Kidney (tissue), 22 donors: ENCODE measurements around the gene GRB14. TPM values are rescaled to one million over a fixed set of nuclear protein-coding genes. Genes with fewer than 3 reads are reported as not detected.
A peak's percentile ranks its signal among the peaks of the same experiment; 100 is the strongest.

Experiments used
- DNase-seq, 5 donors: peaks; one replicate each; pipeline ENCODE4 v3.0.0-alpha.2; 2013 to 2020
- FAIRE-seq: peaks from 2 replicates; lab custom pipeline; 2012; peaks lifted over from hg19 to GRCh38; lab: Jason Lieb, UNC
- H3K27ac ChIP-seq, 2 donors: one replicate each; pipeline ENCODE4 v1.7.0; 2013; ENCODE audit warnings: low read depth in 2 of 2, low read length in 2 of 2, inconsistent platforms in 1 of 2
- H3K27me3 ChIP-seq: one replicate; pipeline ENCODE4 v1.7.1; 2013; ENCODE audit warnings: low read length, inconsistent platforms; ENCODE audit not compliant: control insufficient read depth, insufficient read depth
- H3K36me3 ChIP-seq, 3 donors: one replicate each; pipeline versions ENCODE4 v1.7.0 to v1.7.1; 2013; ENCODE audit warnings: low read length in 3 of 3, control low read depth in 1 of 3, inconsistent platforms in 1 of 3; ENCODE audit not compliant: insufficient read depth in 3 of 3, control insufficient read depth in 2 of 3
- H3K4me1 ChIP-seq, 3 donors: one replicate each; pipeline versions ENCODE4 v1.7.0 to v1.7.1; 2013; ENCODE audit warnings: low read length in 3 of 3, inconsistent platforms in 1 of 3, low read depth in 1 of 3; ENCODE audit not compliant: control insufficient read depth in 2 of 3, insufficient read depth in 2 of 3
- H3K4me3 ChIP-seq, 3 donors: one replicate each; pipeline versions ENCODE4 v1.7.0 to v1.8.1; 2013; ENCODE audit warnings: low read length in 3 of 3, control low read depth in 1 of 3, inconsistent platforms in 1 of 3
- H3K9ac ChIP-seq, 3 donors: one replicate each; pipeline versions ENCODE4 v1.7.0 to v1.7.1; 2013; ENCODE audit warnings: low read length in 3 of 3, control low read depth in 1 of 3, inconsistent platforms in 1 of 3
- H3K9me3 ChIP-seq, 3 donors: one replicate each; pipeline versions ENCODE4 v1.7.0 to v1.7.1; 2013; ENCODE audit warnings: low read length in 3 of 3, control low read depth in 1 of 3, inconsistent platforms in 1 of 3; ENCODE audit not compliant: control insufficient read depth in 2 of 3, insufficient read depth in 1 of 3
- CTCF ChIP-seq: IDR thresholded peaks from 3 replicates; pipeline ENCODE4 v1.5.1; 2012; ENCODE audit warnings: mild to moderate bottlenecking, moderate library complexity, borderline replicate concordance; ENCODE audit not compliant: insufficient read depth; ENCODE audit errors: extremely low read depth
- intact Hi-C: fragments of 100-400 bp; cut with DNase I; formaldehyde crosslinking; loops from one replicate; pipeline ENCODE4 v1.11.1; 2022
- long read RNA-seq, 10 donors: library from polyadenylated mRNA in 1 of 10; unstranded in 1 of 10; transcript quantifications; one replicate each; pipeline ENCODE4 v2.0.0 and lab custom pipeline, GENCODE V29; 2021 to 2026
- polyA plus RNA-seq: library from polyadenylated mRNA; stranded (reverse); fragments of 350-450 nt; fragmentation: Illumina TruSeq; extraction: RNeasy Lipid Tissue Mini Kit (QIAGEN cat#74804); gene quantifications from one replicate; pipeline ENCODE4 v1.2.3, GENCODE V29; 2014; ENCODE audit warnings: low read depth, low replicate concordance; ENCODE audit not compliant: insufficient read depth
- total RNA-seq: library from RNA; stranded (reverse); fragmentation: NEBNext Ultra II Directional; extraction: Animal tissue kit (Norgen Biotek cat#: 25700); gene quantifications from one replicate; pipeline ENCODE4 v1.2.1, GENCODE V29; 2021
- donor health status: control.
- donor health status: control.
- donor health status: control.
- donor health status: control.
- donor health status: control.
- donor health status: DM: yes; HTN: yes; CAD: no.
- donor health status: Normal renal cell carcinoma (clear cell type).

The GRB14 gene
- total RNA-seq (41.7 TPM), polyA plus RNA-seq (71.3 TPM)
- long read RNA-seq, donor 1, partial matches to known transcripts: 0 of 1 reads
- long read RNA-seq, donor 1, other reads (novel, unspliced or antisense): 0 of 1 reads
- long read RNA-seq, donor 2, partial matches to known transcripts: 14 of 15 reads
- long read RNA-seq, donor 2, other reads (novel, unspliced or antisense): 0 of 15 reads
- long read RNA-seq, donor 3, partial matches to known transcripts: 9 of 11 reads
- long read RNA-seq, donor 3, other reads (novel, unspliced or antisense): 0 of 11 reads
- long read RNA-seq, donor 4, partial matches to known transcripts: 14 of 19 reads
- long read RNA-seq, donor 4, other reads (novel, unspliced or antisense): 0 of 19 reads
- long read RNA-seq, donor 5: 0 reads
- long read RNA-seq, donor 6, partial matches to known transcripts: 0 of 1 reads
- long read RNA-seq, donor 6, other reads (novel, unspliced or antisense): 0 of 1 reads
- long read RNA-seq, donor 7, transcript GRB14-201 (14 exons, 2,382 nt): major isoform, 10 of 48 reads
- long read RNA-seq, donor 7, partial matches to known transcripts: 14 of 48 reads
- long read RNA-seq, donor 7, other reads (novel, unspliced or antisense): 23 of 48 reads
- long read RNA-seq, donor 8, partial matches to known transcripts: 12 of 15 reads
- long read RNA-seq, donor 8, other reads (novel, unspliced or antisense): 0 of 15 reads
- long read RNA-seq, donor 9, partial matches to known transcripts: 0 of 2 reads
- long read RNA-seq, donor 9, other reads (novel, unspliced or antisense): 0 of 2 reads
- long read RNA-seq, donor 10, partial matches to known transcripts: 11 of 14 reads
- long read RNA-seq, donor 10, other reads (novel, unspliced or antisense): 0 of 14 reads

- intact Hi-C loops: no loop called here
- DNase-seq (peak; percentile 80 to 96 (median 88)), FAIRE-seq (no peak)
- peak; percentile 2 for TF ChIP-seq CTCF
- H3K36me3 ChIP-seq: no peaks in the 10 kb centered on the region
- H3K27ac ChIP-seq: peak within 1 kb of the TSS in 1 of 2 donors; percentile 52
- no peaks in the 10 kb centered on the region for H3K4me1 ChIP-seq
- no peaks in the 10 kb centered on the region for H3K9me3 ChIP-seq
- peak within 1 kb of the TSS; percentile 60 to 74 (median 62) for H3K4me3 ChIP-seq
- H3K27me3 ChIP-seq: no peaks in the 10 kb centered on the region
- peak within 1 kb of the TSS in 1 of 3 donors; percentile 43 for H3K9ac ChIP-seq
Measured at GRCh38 chr2:164620873-164621763, at the start of gene GRB14. Gene GRB14, minus strand, starts transcription at chr2:164621482. Its CDS starts 173 bp downstream, at chr2:164621309.

DNA sequence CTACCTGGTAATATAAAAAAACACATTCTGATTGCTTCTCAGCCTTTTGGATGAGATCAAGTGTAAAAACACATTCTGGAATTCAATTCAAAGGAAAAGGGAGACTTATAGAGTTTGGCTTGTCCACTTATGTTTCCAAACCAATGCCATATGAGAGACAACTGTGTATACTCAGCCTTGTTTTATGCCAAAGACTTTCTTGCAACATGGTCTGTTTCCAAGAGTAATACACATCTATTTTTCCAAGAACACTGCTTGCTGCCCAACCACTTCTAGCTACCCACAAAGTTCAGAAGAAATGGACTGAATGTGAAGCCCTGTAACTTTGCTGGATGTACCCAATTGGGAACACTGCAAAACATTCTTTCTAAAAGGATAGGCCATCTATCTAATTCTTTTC, 48.0 kb upstream of the GRB14 start:
- no peak for FAIRE-seq

More for the DNA sequence above, 48.0 kb upstream of the GRB14 start:
- Histone ChIP-seq H3K27ac (no peak overlapping the region), H3K27me3 (no peaks in the 10 kb centered on the region), H3K9ac (no peak overlapping the region), H3K36me3 (no peaks in the 10 kb centered on the region), H3K4me3 (no peak overlapping the region), H3K4me1 (no peaks in the 10 kb centered on the region), H3K9me3 (no peaks in the 10 kb centered on the region)
- TF ChIP-seq CTCF: no peak
- intact Hi-C loops: no loop called here
- no peak for DNase-seq
